Endothelial cell of umbilical vein (primary cell): ENCODE results near the gene SERPINI1. TPM values are rescaled to one million over a fixed set of nuclear protein-coding genes. Genes with fewer than 3 reads are reported as not detected.

ENCODE experiments used
- BruUV-seq: library from RNA; stranded (reverse); fragments of 400-500 nt; replicated peaks from 2 replicates; lab custom pipeline; 2021; lab: Mats Ljungman, UMichigan
- CTCF ChIA-PET: fragments of 300-600, 350-600 bp; sonication (Branson Sonifier 250); formaldehyde crosslinking; loops from one replicate; lab custom pipeline; 2021; ENCODE audit warnings: antibody characterized with exemption, inconsistent platforms; lab: Charles Lee
- POLR2A ChIA-PET: fragments of 300-600, 350-600 bp; sonication (Branson Sonifier 250); formaldehyde crosslinking; loops from one replicate; lab custom pipeline; 2021; ENCODE audit warnings: antibody characterized with exemption, inconsistent platforms; lab: Charles Lee
- DNase-seq: peaks from one replicate; pipeline ENCODE4 v3.0.0-alpha.2; 2011; ENCODE audit warnings: low read depth, low spot score
- FAIRE-seq: peaks from 2 replicates; lab custom pipeline; 2011; peaks lifted over from hg19 to GRCh38; lab: Jason Lieb, UNC
- H2AFZ ChIP-seq: 2 replicates; pipeline ENCODE4 v1.6.0; 2012; ENCODE audit warnings: low read depth, low read length, control low read depth, inconsistent platforms
- H3K27ac ChIP-seq: 2 replicates; pipeline ENCODE4 v1.5.1; 2011; ENCODE audit warnings: low read depth, mild to moderate bottlenecking, control low read depth, low read length, moderate library complexity; ENCODE audit not compliant: insufficient read depth
- H3K27me3 ChIP-seq, 2 experiments: 2 replicates each; pipeline versions ENCODE4 v1.6.0 to v1.6.1; 2011; ENCODE audit warnings: low read length in 2 of 2, mixed read lengths in 1 of 2; ENCODE audit not compliant: control insufficient read depth in 2 of 2, insufficient read depth in 2 of 2
- H3K36me3 ChIP-seq, 2 experiments: 2 replicates in 1 of 2; 3 replicates in 1 of 2; pipeline ENCODE4 v1.5.1; 2011; ENCODE audit warnings: low read length in 2 of 2, mild to moderate bottlenecking in 1 of 2, moderate library complexity in 1 of 2; ENCODE audit not compliant: control insufficient read depth in 2 of 2, insufficient read depth in 2 of 2; ENCODE audit errors: extremely low read depth in 1 of 2
- H3K4me1 ChIP-seq: 3 replicates; pipeline ENCODE4 v1.5.1; 2011; ENCODE audit warnings: mild to moderate bottlenecking, low read length; ENCODE audit not compliant: control insufficient read depth, insufficient read depth; ENCODE audit errors: extremely low read depth
- H3K4me2 ChIP-seq: 2 replicates; pipeline ENCODE4 v1.6.1; 2011; ENCODE audit warnings: low read length, control low read depth, mixed read lengths; ENCODE audit not compliant: insufficient read depth
- H3K4me3 ChIP-seq, 3 experiments: fragments of 200-600 bp in 1 of 3; sonication (generic), shearing (Covaris generic) in 1 of 3; replicated peaks in 1 of 3; 2 replicates each; pipeline ENCODE4 v1.5.1; 2011 to 2016; ENCODE audit warnings: control low read depth in 3 of 3, low read length in 3 of 3, mild to moderate bottlenecking in 2 of 3, inconsistent platforms in 1 of 3, low read depth in 1 of 3, moderate library complexity in 1 of 3; ENCODE audit not compliant: insufficient read depth in 1 of 3
- H3K79me2 ChIP-seq: 2 replicates; pipeline ENCODE4 v1.6.0; 2012; ENCODE audit warnings: low read length, inconsistent platforms; ENCODE audit not compliant: control insufficient read depth, insufficient read depth
- H3K9ac ChIP-seq: replicated peaks from 2 replicates; pipeline ENCODE3; 2011; ENCODE audit warnings: low read length, control low read depth; ENCODE audit not compliant: insufficient read depth; ENCODE audit errors: extremely low read depth
- H3K9me1 ChIP-seq: replicated peaks from 3 replicates; pipeline ENCODE4 v1.6.0; 2011; ENCODE audit warnings: mild to moderate bottlenecking, low read length; ENCODE audit not compliant: control insufficient read depth, insufficient read depth; ENCODE audit errors: extremely low read depth
- H3K9me3 ChIP-seq: replicated peaks from 2 replicates; pipeline ENCODE4 v1.5.1; 2012; ENCODE audit warnings: low read length, inconsistent platforms; ENCODE audit not compliant: control insufficient read depth, insufficient read depth
- H4K20me1 ChIP-seq: replicated peaks from 2 replicates; pipeline ENCODE3; 2011; ENCODE audit warnings: mild to moderate bottlenecking, low read length; ENCODE audit not compliant: control insufficient read depth, insufficient read depth; ENCODE audit errors: extremely low read depth
- CTCF ChIP-seq, 2 donors: IDR thresholded peaks; 1 replicate in 1 of 2; 2 replicates in 1 of 2; pipeline ENCODE4 v1.5.1; 2011; ENCODE audit warnings: low read length in 2 of 2, mild to moderate bottlenecking in 2 of 2, moderate library complexity in 2 of 2, control low read depth in 1 of 2, inconsistent platforms in 1 of 2, low read depth in 1 of 2; ENCODE audit not compliant: insufficient read depth in 1 of 2; ENCODE audit errors: extremely low read depth in 1 of 2
- EZH2 ChIP-seq: IDR thresholded peaks from 2 replicates; pipeline ENCODE4 v1.6.1; 2012; ENCODE audit warnings: borderline replicate concordance, low read depth, mild to moderate bottlenecking, moderate library complexity, low read length, inconsistent platforms; ENCODE audit not compliant: severe bottlenecking
- FOS ChIP-seq: IDR thresholded peaks from 2 replicates; pipeline ENCODE4 v1.6.1; 2011; ENCODE audit warnings: mild to moderate bottlenecking, low read length, moderate library complexity, borderline replicate concordance; ENCODE audit not compliant: insufficient read depth
- GATA2 ChIP-seq: IDR thresholded peaks from 2 replicates; pipeline ENCODE4 v1.7.0; 2011; ENCODE audit warnings: low read depth, mild to moderate bottlenecking, moderate library complexity, mixed read lengths, low read length; ENCODE audit not compliant: insufficient read length, insufficient read depth
- JUN ChIP-seq: IDR thresholded peaks from 2 replicates; pipeline ENCODE4 v1.6.1; 2011; ENCODE audit warnings: borderline replicate concordance, low read depth; ENCODE audit not compliant: insufficient read length, insufficient read depth
- MYC ChIP-seq: IDR thresholded peaks from one replicate; pipeline ENCODE4 v1.6.1; 2011; ENCODE audit warnings: mild to moderate bottlenecking, low read depth, low read length
- POLR2A ChIP-seq: IDR thresholded peaks from 2 replicates; pipeline ENCODE4 v1.6.1; 2012; ENCODE audit warnings: low read depth, mild to moderate bottlenecking, control low read depth, low read length
- POLR2AphosphoS5 ChIP-seq: IDR thresholded peaks from 2 replicates; pipeline ENCODE4 v1.6.1; 2012; ENCODE audit warnings: low read depth, mild to moderate bottlenecking, control low read depth, low read length, moderate library complexity; ENCODE audit not compliant: insufficient read depth
- dilution Hi-C: fragments of 300-500 bp; cut with MboI; formaldehyde crosslinking; loops from one replicate; pipeline ENCODE4 v1.15.0; 2019; ENCODE audit warnings: low sequenced_read_pairs; ENCODE audit not compliant: extremely low pct_ligation_motif_present
- intact Hi-C: fragments of 100-400 bp; cut with micrococcal nuclease; formaldehyde crosslinking; loops from one replicate; pipeline ENCODE4 v1.10.0; 2022
- polyA plus RNA-seq, 4 experiments: library from polyadenylated mRNA; depleted of rRNA in 3 of 4; stranded (reverse) in 3 of 4; unstranded in 1 of 4; fragments of >200 nt; gene quantifications; 2 replicates each; pipeline versions ENCODE4 v1.2.1 to v1.2.3, GENCODE V29; 2011 to 2012; ENCODE audit warnings: missing spikeins in 1 of 4
- total RNA-seq: library from RNA; stranded (reverse); gene quantifications from 2 replicates; pipeline ENCODE4 v1.2.3, GENCODE V29; 2021
- TF ChIP-seq, protein P1 (sequence below): IDR thresholded peaks from 2 replicates; pipeline ENCODE4 v1.6.1; 2011; ENCODE audit not compliant: insufficient read depth, insufficient read length

SERPINI1 gene
- total and polyA plus RNA-seq, 2 donors (not counting 3 experiments of a cell fraction or from before 2014, with no cell fraction given), result 0.22 to 0.28 TPM

DNA sequence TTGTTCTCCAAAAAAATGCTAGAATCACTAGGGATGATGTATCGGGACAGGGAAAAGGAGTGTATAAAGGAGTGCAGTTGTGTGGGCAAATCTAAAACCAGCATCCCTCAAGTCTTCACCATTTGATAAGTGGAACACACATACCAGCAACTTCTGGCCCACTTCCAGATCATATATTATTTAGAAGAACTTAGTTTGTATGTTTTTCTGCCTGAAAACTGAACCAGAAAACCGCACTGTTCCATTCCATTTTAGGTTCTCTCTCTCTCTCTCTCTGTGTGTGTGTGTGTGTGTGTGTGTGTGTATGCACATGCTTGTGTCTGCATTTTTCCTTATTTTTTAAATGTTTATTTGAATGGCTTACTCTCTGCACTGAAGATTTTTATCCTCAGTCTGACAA is 93.5 kb downstream of the SERPINI1 start:
- H3K4me2 ChIP-seq, result no peak overlapping the region
- no peak overlapping the region for H2AFZ ChIP-seq
- H3K9ac ChIP-seq, result no peak overlapping the region
- no peaks in the 10 kb centered on the region for H3K79me2 ChIP-seq
- POLR2A ChIA-PET, result no interaction called here
- no peaks in the 10 kb centered on the region for H3K27me3 ChIP-seq
- no peaks in the 10 kb centered on the region for H3K36me3 ChIP-seq
- H4K20me1 ChIP-seq, result no peaks in the 10 kb centered on the region
- intact Hi-C loops, result no loop called here
- no peaks in the 10 kb centered on the region for H3K9me1 ChIP-seq
- TF ChIP-seq CTCF (IDR thresholded peaks at IDR 0.05; ENCODE audit: extremely low read depth in 1 of 2, insufficient read depth in 1 of 2, low read depth in 1 of 2, low read length in 2 of 2) (no peak), MYC (no peak), EZH2 (no peak), JUN (no peak), GATA2 (no peak), POLR2A (no peak), POLR2AphosphoS5 (no peak), FOS (no peak)
- TF ChIP-seq, protein P1, sequence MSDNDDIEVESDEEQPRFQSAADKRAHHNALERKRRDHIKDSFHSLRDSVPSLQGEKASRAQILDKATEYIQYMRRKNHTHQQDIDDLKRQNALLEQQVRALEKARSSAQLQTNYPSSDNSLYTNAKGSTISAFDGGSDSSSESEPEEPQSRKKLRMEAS, result no peak
- DNase-seq, result no peak
- no peak overlapping the region for H3K4me3 ChIP-seq
- no peak for FAIRE-seq
- H3K27ac ChIP-seq, result no peak overlapping the region
- H3K9me3 ChIP-seq, result no peaks in the 10 kb centered on the region
- CTCF ChIA-PET, result no interaction called here
- no peaks in the 10 kb centered on the region for H3K4me1 ChIP-seq
- dilution Hi-C loops, result no loop called here
- BruUV-seq, result no TSS peak
